Caco-2 (cell line): ENCODE results near the gene PAX1. TPM values are rescaled to one million over a fixed set of nuclear protein-coding genes. Genes with fewer than 3 reads are reported as not detected.

Experiments
- BruUV-seq: library from RNA; stranded (reverse); fragments of 400-500 nt; replicated peaks from 2 replicates; lab custom pipeline; 2021; lab: Mats Ljungman, UMichigan
- CTCF ChIA-PET: fragments of 300-600 bp; sonication (Branson Sonifier 250); formaldehyde crosslinking; loops from one replicate; lab custom pipeline; 2022; ENCODE audit warnings: antibody characterized with exemption; lab: Charles Lee
- POLR2A ChIA-PET: fragments of 300-600 bp; sonication (Branson Sonifier 250); formaldehyde crosslinking; loops from one replicate; lab custom pipeline; 2022; ENCODE audit warnings: antibody characterized with exemption; lab: Charles Lee
- DNase-seq, 2 experiments: peaks; one replicate each; pipeline versions ENCODE4 v3.0.0 to v3.0.0-alpha.2; 2020 to 2022
- H3K27me3 ChIP-seq: replicated peaks from 2 replicates; pipeline ENCODE4 v1.6.0; 2011; ENCODE audit warnings: low read length; ENCODE audit not compliant: control insufficient read depth, insufficient read depth
- H3K36me3 ChIP-seq: 2 replicates; pipeline ENCODE4 v1.5.1; 2011; ENCODE audit warnings: low read length; ENCODE audit not compliant: control insufficient read depth, insufficient read depth
- H3K4me1 ChIP-seq: fragments of 250-450 bp; sonication (Bioruptor Pico); 2 replicates; pipeline ENCODE4 v1.5.1; 2020; ENCODE audit warnings: mild to moderate bottlenecking
- H3K4me3 ChIP-seq: 2 replicates; pipeline ENCODE4 v1.5.1; 2011; ENCODE audit warnings: low read depth, mild to moderate bottlenecking, control low read depth, low read length
- H3K9me3 ChIP-seq: fragments of 250-450 bp; sonication (Bioruptor Pico); 2 replicates; pipeline ENCODE4 v1.5.1; 2020; ENCODE audit warnings: mild to moderate bottlenecking, moderate library complexity
- H3K27ac Mint-ChIP-seq: one replicate; pipeline ENCODE4 v1.8.0; 2022; ENCODE audit warnings: mixed read lengths; ENCODE audit not compliant: unreplicated experiment
- H3K27me3 Mint-ChIP-seq: one replicate; pipeline ENCODE4 v1.8.0; 2022; ENCODE audit warnings: mixed read lengths; ENCODE audit not compliant: insufficient read depth, unreplicated experiment
- H3K36me3 Mint-ChIP-seq: one replicate; pipeline ENCODE4 v1.8.0; 2022; ENCODE audit warnings: mild to moderate bottlenecking, mixed read lengths; ENCODE audit not compliant: insufficient read depth, unreplicated experiment
- H3K4me1 Mint-ChIP-seq: one replicate; pipeline ENCODE4 v1.8.0; 2022; ENCODE audit warnings: low read depth, mixed read lengths; ENCODE audit not compliant: unreplicated experiment
- H3K4me3 Mint-ChIP-seq: one replicate; pipeline ENCODE4 v1.8.0; 2022; ENCODE audit warnings: mild to moderate bottlenecking, moderate library complexity, mixed read lengths; ENCODE audit not compliant: unreplicated experiment
- H3K9me3 Mint-ChIP-seq: one replicate; pipeline ENCODE4 v1.8.0; 2022; ENCODE audit warnings: mixed read lengths; ENCODE audit not compliant: unreplicated experiment
- intact Hi-C: fragments of 100-400 bp; cut with micrococcal nuclease; formaldehyde crosslinking; loops from one replicate; pipeline ENCODE4 v1.10.0; 2022; ENCODE audit not compliant: unreplicated experiment
- total RNA-seq: library from RNA; stranded (reverse); gene quantifications from 2 replicates; pipeline ENCODE4 v1.2.3, GENCODE V29; 2022
- TF ChIP-seq, protein P1 (sequence below), 2 experiments: fragments of 200-600 bp in 1 of 2; IDR thresholded peaks; 1 replicate in 1 of 2; 2 replicates in 1 of 2; pipeline versions ENCODE4 v1.5.1 to v1.8.0; 2011 to 2022; ENCODE audit warnings: antibody characterized with exemption in 1 of 2, control low read depth in 1 of 2, inconsistent platforms in 1 of 2, low read depth in 1 of 2, low read length in 1 of 2, mild to moderate bottlenecking in 1 of 2, moderate library complexity in 1 of 2; ENCODE audit not compliant: insufficient read depth in 1 of 2, severe bottlenecking in 1 of 2, unreplicated experiment in 1 of 2

Gene PAX1
- total RNA-seq, 1 experiment from 2014 or later, result not detected

DNA sequence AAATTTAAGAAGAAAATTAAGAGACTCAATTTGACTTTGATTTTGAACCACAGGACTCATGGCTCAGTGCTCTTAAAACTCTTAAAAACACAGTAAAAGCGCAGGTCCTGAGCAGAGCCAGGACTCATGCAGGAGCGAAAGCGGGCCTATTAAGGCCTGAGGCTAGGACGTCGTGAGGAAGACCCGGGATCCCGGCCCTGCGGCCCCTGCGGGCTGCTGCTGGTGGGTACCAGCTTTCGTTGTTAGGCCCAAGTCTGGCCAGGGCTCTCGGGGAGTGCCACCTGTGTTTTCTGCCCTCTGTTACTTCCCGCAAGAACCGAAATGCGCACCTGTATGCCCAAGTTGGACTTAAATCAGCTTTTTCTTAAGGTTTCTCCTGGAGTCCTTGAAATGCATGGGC, 3.4 kb upstream of the PAX1 start:
- Histone ChIP-seq H3K36me3 (no peaks in the 10 kb centered on the region), H3K27me3 (no peaks in the 10 kb centered on the region), H3K4me3 (no peak overlapping the region), H3K4me1 (no peaks in the 10 kb centered on the region), H3K9me3 (no peaks in the 10 kb centered on the region)
- H3K27me3 Mint-ChIP-seq, result peaks cover 21% of the 10 kb centered on the region
- no peaks in the 10 kb centered on the region for H3K4me1 Mint-ChIP-seq
- ChIA-PET POLR2A (no interaction called here), CTCF (interaction anchor here (2.0 to 2.4 kb wide), 2 partner anchors 17 to 66 kb away, joined by 7 to 10 read pairs; no protein-coding TSS in a partner anchor)
- no peak overlapping the region for H3K4me3 Mint-ChIP-seq
- H3K9me3 Mint-ChIP-seq, result no peaks in the 10 kb centered on the region
- intact Hi-C loops, result loop anchor here (1.0 to 5.0 kb wide), 2 partner anchors 20 to 405 kb away; no protein-coding TSS in a partner anchor
- no peaks in the 10 kb centered on the region for H3K36me3 Mint-ChIP-seq
- BruUV-seq, result no TSS peak
- TF ChIP-seq, protein P1, sequence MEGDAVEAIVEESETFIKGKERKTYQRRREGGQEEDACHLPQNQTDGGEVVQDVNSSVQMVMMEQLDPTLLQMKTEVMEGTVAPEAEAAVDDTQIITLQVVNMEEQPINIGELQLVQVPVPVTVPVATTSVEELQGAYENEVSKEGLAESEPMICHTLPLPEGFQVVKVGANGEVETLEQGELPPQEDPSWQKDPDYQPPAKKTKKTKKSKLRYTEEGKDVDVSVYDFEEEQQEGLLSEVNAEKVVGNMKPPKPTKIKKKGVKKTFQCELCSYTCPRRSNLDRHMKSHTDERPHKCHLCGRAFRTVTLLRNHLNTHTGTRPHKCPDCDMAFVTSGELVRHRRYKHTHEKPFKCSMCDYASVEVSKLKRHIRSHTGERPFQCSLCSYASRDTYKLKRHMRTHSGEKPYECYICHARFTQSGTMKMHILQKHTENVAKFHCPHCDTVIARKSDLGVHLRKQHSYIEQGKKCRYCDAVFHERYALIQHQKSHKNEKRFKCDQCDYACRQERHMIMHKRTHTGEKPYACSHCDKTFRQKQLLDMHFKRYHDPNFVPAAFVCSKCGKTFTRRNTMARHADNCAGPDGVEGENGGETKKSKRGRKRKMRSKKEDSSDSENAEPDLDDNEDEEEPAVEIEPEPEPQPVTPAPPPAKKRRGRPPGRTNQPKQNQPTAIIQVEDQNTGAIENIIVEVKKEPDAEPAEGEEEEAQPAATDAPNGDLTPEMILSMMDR (IDR thresholded peaks at IDR 0.05; ENCODE audit: insufficient read depth in 1 of 2, low read depth in 1 of 2, low read length in 1 of 2, severe bottlenecking in 1 of 2, unreplicated experiment in 1 of 2), result no peak
- no peak overlapping the region for H3K27ac Mint-ChIP-seq
- DNase-seq, result no peak

DNA sequence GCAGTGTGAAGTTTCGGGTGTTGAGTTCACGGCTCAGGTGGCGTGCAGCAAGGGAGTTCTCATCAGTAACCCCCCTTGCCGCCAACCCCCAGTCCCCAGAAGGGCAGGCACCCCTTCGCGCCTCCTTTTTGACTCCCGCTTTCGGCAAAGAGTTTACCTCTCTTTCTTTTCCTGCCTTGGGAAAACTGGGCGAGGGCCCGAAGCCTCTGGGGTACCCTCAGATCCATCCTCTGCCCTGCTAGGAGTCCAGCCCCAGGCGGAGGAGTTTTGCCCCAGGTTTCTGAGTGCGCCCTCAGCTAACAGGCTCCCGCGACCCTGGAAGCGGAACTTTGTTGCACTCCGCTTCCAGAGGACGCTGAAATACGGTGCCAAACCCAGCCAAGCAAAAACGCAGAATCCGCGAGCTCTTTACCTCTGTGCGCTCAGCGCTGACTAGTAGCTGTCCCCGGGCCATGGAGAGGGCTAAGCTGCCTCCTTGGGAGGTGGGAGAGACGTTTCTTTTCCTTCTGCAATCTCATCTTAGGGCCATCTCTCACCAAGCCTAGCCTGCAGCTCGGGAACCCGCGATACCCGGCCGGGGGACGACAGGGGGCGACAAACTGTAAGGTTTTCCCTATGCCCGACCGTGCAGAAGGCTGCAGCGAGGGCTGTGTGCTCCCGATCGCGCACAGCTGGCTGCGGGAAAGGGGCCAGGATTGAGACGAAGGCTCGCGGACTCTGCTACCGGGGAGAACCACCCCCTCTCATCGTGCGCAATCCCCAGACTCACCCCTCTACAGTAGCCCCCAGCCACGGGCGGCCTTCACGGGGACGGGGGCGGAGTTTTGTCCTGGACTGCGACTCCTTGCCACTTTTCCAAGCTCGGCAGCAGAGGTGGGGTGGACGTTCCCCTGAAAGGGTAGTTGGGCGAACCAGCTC, 2.7 kb upstream of the PAX1 start:
- POLR2A ChIA-PET, result interaction anchor here (0.7 kb wide), 1 partner anchor 62 kb away, joined by 3 read pairs; no protein-coding TSS in a partner anchor
- no peaks in the 10 kb centered on the region for H3K4me1 Mint-ChIP-seq
- CTCF ChIA-PET, result interaction anchor here (0.6 to 2.4 kb wide), 5 partner anchors 14 to 610 kb away, joined by 3 to 10 read pairs (median 6); no protein-coding TSS in a partner anchor
- no peaks in the 10 kb centered on the region for H3K9me3 Mint-ChIP-seq
- H3K4me3 ChIP-seq, result no peak overlapping the region
- H3K36me3 ChIP-seq, result no peaks in the 10 kb centered on the region
- DNase-seq, result peak in 1 of 2 experiments; percentile 63
- intact Hi-C loops, result loop anchor here (1.0 to 5.0 kb wide), 2 partner anchors 21 to 404 kb away; no protein-coding TSS in a partner anchor
- no peaks in the 10 kb centered on the region for H3K4me1 ChIP-seq
- peak overlapping the region; percentile 5 for H3K4me3 Mint-ChIP-seq
- no TSS peak for BruUV-seq
- TF ChIP-seq, protein P1 (IDR thresholded peaks at IDR 0.05; ENCODE audit: insufficient read depth in 1 of 2, low read depth in 1 of 2, low read length in 1 of 2, severe bottlenecking in 1 of 2, unreplicated experiment in 1 of 2), result peak in 1 of 2 experiments; percentile 33
- H3K27ac Mint-ChIP-seq, result no peak overlapping the region
- peaks cover 21% of the 10 kb centered on the region for H3K27me3 Mint-ChIP-seq
- H3K9me3 ChIP-seq, result no peaks in the 10 kb centered on the region
- no peaks in the 10 kb centered on the region for H3K36me3 Mint-ChIP-seq
- H3K27me3 ChIP-seq, result no peaks in the 10 kb centered on the region

DNA sequence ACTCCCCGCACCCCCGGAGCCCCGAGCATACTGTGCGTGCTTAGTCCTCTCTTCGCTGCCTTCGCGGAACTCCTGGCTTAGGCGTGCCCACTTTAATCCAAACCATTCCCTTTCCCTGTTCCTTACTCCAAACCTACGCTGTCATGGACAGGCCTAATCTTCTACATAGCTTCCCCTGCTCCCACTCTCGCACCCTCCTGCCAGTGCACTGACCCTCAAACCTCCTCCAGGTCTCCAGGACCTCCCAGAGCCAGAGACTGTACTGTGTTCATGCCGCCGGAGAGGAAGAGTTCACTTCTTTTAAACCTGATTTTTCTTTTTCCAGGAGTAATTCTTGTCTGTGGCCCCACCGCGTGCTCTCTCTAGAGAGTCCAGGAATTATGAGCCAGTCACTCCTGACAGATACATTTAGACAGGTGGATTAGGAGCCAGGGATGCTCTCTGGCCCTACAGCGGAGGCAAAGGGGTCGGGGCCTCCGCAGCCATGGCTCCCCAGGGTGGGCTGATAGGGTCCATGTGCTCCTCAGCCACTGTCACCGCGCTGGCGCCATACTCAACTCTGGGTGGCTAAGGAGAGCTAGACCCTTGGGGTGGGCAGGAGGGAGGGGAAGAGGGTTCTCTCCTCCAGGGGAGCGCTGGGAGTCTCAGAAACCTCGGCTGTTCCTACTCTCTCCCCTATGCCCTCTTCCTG, 1.6 kb upstream of the PAX1 start:
- H3K36me3 Mint-ChIP-seq, result no peaks in the 10 kb centered on the region
- intact Hi-C loops, result loop anchor here (5.0 kb wide), 1 partner anchor 403 kb away; no protein-coding TSS in a partner anchor
- no peak overlapping the region for H3K4me3 ChIP-seq
- peaks cover 18% of the 10 kb centered on the region for H3K27me3 Mint-ChIP-seq
- no peaks in the 10 kb centered on the region for H3K27me3 ChIP-seq
- H3K4me1 Mint-ChIP-seq, result no peaks in the 10 kb centered on the region
- TF ChIP-seq, protein P1 (IDR thresholded peaks at IDR 0.05; ENCODE audit: insufficient read depth in 1 of 2, low read depth in 1 of 2, low read length in 1 of 2, severe bottlenecking in 1 of 2, unreplicated experiment in 1 of 2), result no peak
- no peak for DNase-seq
- no TSS peak for BruUV-seq
- H3K9me3 ChIP-seq, result no peaks in the 10 kb centered on the region
- POLR2A ChIA-PET, result no interaction called here
- H3K36me3 ChIP-seq, result no peaks in the 10 kb centered on the region
- CTCF ChIA-PET, result interaction anchor here (1.1 to 2.4 kb wide), 3 partner anchors 12 to 64 kb away, joined by 6 to 10 read pairs (median 7); no protein-coding TSS in a partner anchor
- H3K9me3 Mint-ChIP-seq, result no peaks in the 10 kb centered on the region
- H3K27ac Mint-ChIP-seq, result no peak overlapping the region
- H3K4me1 ChIP-seq, result no peaks in the 10 kb centered on the region
- peak overlapping the region; percentile 5 for H3K4me3 Mint-ChIP-seq
